MCF 10A (cell line): ENCODE results near the gene SKOR1. TPM values are rescaled to one million over a fixed set of nuclear protein-coding genes. Genes with fewer than 3 reads are reported as not detected.
A peak's percentile ranks its signal among the peaks of the same experiment; 100 is the strongest.

Experiments used
- Bru-seq: library from RNA; stranded (reverse); fragments of 400-500 nt; gene quantifications from one replicate; lab custom pipeline; 2021; lab: Mats Ljungman, UMichigan
- BruChase-seq, 2 experiments: library from RNA; stranded (reverse); fragments of 400-500 nt; gene quantifications; one replicate each; lab custom pipeline; 2021; lab: Mats Ljungman, UMichigan
- BruUV-seq: library from RNA; stranded (reverse); fragments of 400-500 nt; replicated peaks from 2 replicates; lab custom pipeline; 2021; lab: Mats Ljungman, UMichigan
- CTCF ChIA-PET: fragments of 300-600 bp; sonication (Branson Sonifier 250); formaldehyde crosslinking; extraction: SDS; loops from one replicate; lab custom pipeline; 2021; ENCODE audit warnings: antibody characterized with exemption, inconsistent platforms; lab: Yijun Ruan, JAX
- POLR2A ChIA-PET: fragments of 300-600, 350-650 bp; sonication (Branson Sonifier 250); formaldehyde crosslinking; extraction: SDS; loops from one replicate; lab custom pipeline; 2020; ENCODE audit warnings: antibody characterized with exemption, inconsistent platforms; lab: Yijun Ruan, JAX
- DNase-seq: peaks from one replicate; pipeline ENCODE4 v3.0.0-alpha.2; 2018; ENCODE audit not compliant: unreplicated experiment
- H3K27ac Mint-ChIP-seq: one replicate; pipeline ENCODE4 v1.8.0; 2022; ENCODE audit warnings: mild to moderate bottlenecking, low read depth, mixed read lengths; ENCODE audit not compliant: unreplicated experiment
- H3K27me3 Mint-ChIP-seq: one replicate; pipeline ENCODE4 v1.8.0; 2022; ENCODE audit warnings: mixed read lengths; ENCODE audit not compliant: insufficient read depth, unreplicated experiment
- H3K36me3 Mint-ChIP-seq: one replicate; pipeline ENCODE4 v1.8.0; 2022; ENCODE audit warnings: mild to moderate bottlenecking, moderate library complexity, mixed read lengths; ENCODE audit not compliant: insufficient read depth, unreplicated experiment
- H3K4me1 Mint-ChIP-seq: one replicate; pipeline ENCODE4 v1.8.0; 2022; ENCODE audit warnings: mixed read lengths; ENCODE audit not compliant: insufficient read depth, unreplicated experiment
- H3K4me3 Mint-ChIP-seq: one replicate; pipeline ENCODE4 v1.8.0; 2022; ENCODE audit warnings: mild to moderate bottlenecking, moderate library complexity, mixed read lengths; ENCODE audit not compliant: unreplicated experiment
- H3K9me3 Mint-ChIP-seq: one replicate; pipeline ENCODE4 v1.8.0; 2022; ENCODE audit warnings: mixed read lengths; ENCODE audit not compliant: unreplicated experiment
- CTCF ChIP-seq: fragments of 200-600 bp; IDR thresholded peaks from one replicate; pipeline ENCODE4 v1.8.0; 2022; ENCODE audit warnings: antibody characterized with exemption, mild to moderate bottlenecking; ENCODE audit not compliant: unreplicated experiment
- intact Hi-C: fragments of 100-400 bp; cut with micrococcal nuclease; formaldehyde crosslinking; loops from 2 replicates; pipeline ENCODE4 v1.14.1; 2022
- long read RNA-seq: library from polyadenylated mRNA; stranded (forward); transcript quantifications from one replicate; pipeline ENCODE4 v2.0.0, GENCODE V29; 2022
- total RNA-seq: library from RNA; stranded (reverse); gene quantifications from 2 replicates; pipeline ENCODE4 v1.2.3, GENCODE V29; 2022

The SKOR1 gene
- total RNA-seq (0.07 and 0.17 TPM in 2 replicates), Bru-seq, nascent RNA (percentile 26 among the genes with signal in this experiment), BruChase-seq, experiment 1, labeled RNA remaining after a 6-hour chase (percentile 30 among the genes with signal in this experiment), BruChase-seq, experiment 2, labeled RNA remaining after a 2-hour chase (percentile 28 among the genes with signal in this experiment)
- long read RNA-seq = 0 reads

- no peaks in the 10 kb centered on the region for H3K9me3 Mint-ChIP-seq
- no peak for TF ChIP-seq CTCF
- H3K4me1 Mint-ChIP-seq = peaks cover 12% of the 10 kb centered on the region
- no TSS peak for BruUV-seq
- no peak within 1 kb of the TSS for H3K27ac Mint-ChIP-seq
- no peak within 1 kb of the TSS for H3K4me3 Mint-ChIP-seq
- no peak for DNase-seq
- ChIA-PET CTCF (interaction anchor here (0.6 to 1.6 kb wide), 3 partner anchors 10 to 440 kb away, joined by 3 read pairs; no protein-coding TSS in a partner anchor), POLR2A (interaction anchor here (0.6 kb wide), 1 partner anchor 132 kb away, joined by 4 read pairs; no protein-coding TSS in a partner anchor)
- no peaks in the 10 kb centered on the region for H3K36me3 Mint-ChIP-seq
- peaks cover 62% of the 10 kb centered on the region for H3K27me3 Mint-ChIP-seq
- intact Hi-C loops = no loop called here
Measured at GRCh38 chr15:67824976-67825880, at the start of gene SKOR1. SKOR1 (plus strand) TSS chr15:67825509; CDS start chr15:67825603, 94 bp downstream.

- intact Hi-C loops = no loop called here
- no peak overlapping the region for H3K27ac Mint-ChIP-seq
- ChIA-PET POLR2A (no interaction called here), CTCF (no interaction called here)
- DNase-seq = no peak
- no peaks in the 10 kb centered on the region for H3K36me3 Mint-ChIP-seq
- no peaks in the 10 kb centered on the region for H3K9me3 Mint-ChIP-seq
- TF ChIP-seq CTCF = no peak
- H3K4me3 Mint-ChIP-seq = no peak overlapping the region
- no TSS peak for BruUV-seq
- H3K27me3 Mint-ChIP-seq = no peaks in the 10 kb centered on the region
- no peaks in the 10 kb centered on the region for H3K4me1 Mint-ChIP-seq
Measured at GRCh38 chr15:67775998-67776397, 49.3 kb upstream of the SKOR1 start.

- Mint-ChIP-seq H3K4me3 (no peak overlapping the region), H3K4me1 (no peaks in the 10 kb centered on the region), H3K27ac (no peak overlapping the region), H3K27me3 (no peaks in the 10 kb centered on the region), H3K9me3 (no peaks in the 10 kb centered on the region), H3K36me3 (no peaks in the 10 kb centered on the region)
- intact Hi-C loops = no loop called here
- ChIA-PET CTCF (interaction anchor here (0.7 kb wide), 1 partner anchor 24 kb away, joined by 3 read pairs; no protein-coding TSS in a partner anchor), POLR2A (no interaction called here)
- TF ChIP-seq CTCF = no peak
- no TSS peak for BruUV-seq
- DNase-seq = no peak
Measured at GRCh38 chr15:67776600-67776999, 48.7 kb upstream of the SKOR1 start.

GRCh38 chr15:67777071-67777470, 48.2 kb upstream of the SKOR1 start:
- ChIA-PET CTCF (interaction anchor here (0.7 kb wide), 1 partner anchor 23 kb away, joined by 3 read pairs; no protein-coding TSS in a partner anchor), POLR2A (no interaction called here)
- no peaks in the 10 kb centered on the region for H3K36me3 Mint-ChIP-seq
- no peaks in the 10 kb centered on the region for H3K4me1 Mint-ChIP-seq
- H3K4me3 Mint-ChIP-seq = no peak overlapping the region
- no peak overlapping the region for H3K27ac Mint-ChIP-seq
- no peak for TF ChIP-seq CTCF
- no peak for DNase-seq
- H3K9me3 Mint-ChIP-seq = no peaks in the 10 kb centered on the region
- intact Hi-C loops = no loop called here
- no TSS peak for BruUV-seq
- no peaks in the 10 kb centered on the region for H3K27me3 Mint-ChIP-seq
